IPS-NIHi7 (cell line): ENCODE data around the gene IRX2.

ENCODE experiments used
- DNase-seq: peaks from one replicate; pipeline ENCODE4 v3.0.0; 2012; ENCODE audit warnings: mixed read lengths; ENCODE audit errors: extremely low spot score

The IRX2 gene

DNA sequence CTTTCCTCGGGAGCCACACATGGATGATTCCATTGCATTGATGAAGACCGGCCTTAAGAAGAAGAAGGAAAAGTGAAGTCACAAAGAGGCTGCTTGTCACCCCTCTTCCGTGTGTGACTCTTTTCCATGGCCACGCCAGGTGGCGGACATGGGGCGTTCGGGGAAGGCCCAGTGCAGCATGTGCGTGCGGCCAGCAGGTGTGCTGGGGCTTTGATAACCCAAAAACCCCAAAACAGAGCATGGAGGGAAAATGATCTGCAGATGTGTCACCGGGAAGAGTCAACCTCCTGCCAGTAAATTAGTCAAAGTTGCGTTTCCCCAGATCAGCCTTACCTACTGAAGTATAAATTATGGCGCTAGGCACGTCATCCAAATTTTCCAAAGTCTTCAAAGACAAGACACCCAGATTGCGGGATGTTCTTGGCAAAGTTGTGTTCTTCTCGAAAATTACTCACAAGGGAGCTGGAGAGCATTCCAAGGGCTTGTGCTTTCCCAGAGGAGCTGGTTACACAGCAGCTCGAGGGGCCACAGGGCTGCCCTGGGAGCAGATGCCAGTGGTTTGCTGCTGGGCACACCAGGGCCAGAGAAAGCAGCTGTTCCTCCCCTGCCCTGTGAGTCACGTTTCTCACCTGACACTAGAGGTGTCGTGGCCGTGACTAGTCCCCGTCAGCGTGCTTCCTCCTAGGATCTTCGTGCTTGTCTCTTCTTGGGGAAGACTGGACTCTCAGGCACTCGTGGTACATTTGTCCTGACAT lies 53.9 kb downstream of the IRX2 start:
- no peak for DNase-seq

DNA sequence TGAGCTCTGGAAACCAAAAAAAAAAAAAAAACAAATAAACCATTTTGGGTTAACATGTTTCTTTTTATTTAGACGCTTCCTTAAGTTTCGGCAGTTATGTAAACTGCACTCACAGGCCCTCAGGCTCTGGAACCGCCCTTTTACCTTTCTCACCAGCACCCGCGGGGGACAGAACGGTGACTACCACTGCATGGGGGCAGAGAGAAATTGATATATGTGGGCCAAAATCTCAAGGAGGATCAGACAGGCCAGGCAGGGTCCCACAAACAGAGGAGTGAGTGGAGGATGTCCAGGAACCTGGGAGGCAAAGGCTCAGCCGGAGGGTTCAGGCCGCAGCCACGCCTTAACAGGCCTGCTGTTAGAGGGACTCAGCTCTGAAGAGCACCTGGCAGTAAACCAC lies 54.4 kb downstream of the IRX2 start:
- no peak for DNase-seq
